H1 (cell line): ENCODE data around the gene OR8K1. TPM values are rescaled to one million over a fixed set of nuclear protein-coding genes. Genes with fewer than 3 reads are reported as not detected.

Experiments
- CTCF ChIA-PET: fragments of 300-600 bp; sonication (Branson Sonifier 250); formaldehyde crosslinking; loops from one replicate; lab custom pipeline; 2021; ENCODE audit not compliant: partially characterized antibody; lab: Charles Lee
- POLR2A ChIA-PET: fragments of 300-600 bp; sonication (Branson Sonifier 250); formaldehyde crosslinking; loops from one replicate; lab custom pipeline; 2021; ENCODE audit warnings: inconsistent platforms; ENCODE audit not compliant: partially characterized antibody; lab: Charles Lee
- DNase-seq, 2 experiments: peaks; one replicate each; pipeline versions ENCODE4 v3.0.0 to v3.0.0-alpha.2; 2010 to 2022; ENCODE audit warnings: low spot score in 2 of 2, low read depth in 1 of 2, mixed read lengths in 1 of 2
- FAIRE-seq: peaks from 2 replicates; lab custom pipeline; 2011; peaks lifted over from hg19 to GRCh38; lab: Jason Lieb, UNC
- H2AFZ ChIP-seq: 2 replicates; pipeline ENCODE4 v1.8.1; 2012; ENCODE audit warnings: low read length, inconsistent platforms
- H2AK5ac ChIP-seq: 2 replicates; pipeline ENCODE4 v1.6.1; 2013; ENCODE audit warnings: low read depth, low read length
- H2BK120ac ChIP-seq: replicated peaks from 2 replicates; pipeline ENCODE3; 2013; ENCODE audit warnings: low read depth, low read length, inconsistent platforms
- H2BK12ac ChIP-seq: 2 replicates; pipeline ENCODE4 v1.6.1; 2013; ENCODE audit warnings: low read depth, low read length
- H2BK15ac ChIP-seq: 2 replicates; pipeline ENCODE4 v1.6.1; 2013; ENCODE audit warnings: low read length
- H2BK20ac ChIP-seq: 2 replicates; pipeline ENCODE4 v1.6.1; 2013; ENCODE audit warnings: low read length
- H2BK5ac ChIP-seq: 2 replicates; pipeline ENCODE4 v1.6.1; 2013; ENCODE audit warnings: low read depth, low read length
- H3K14ac ChIP-seq: 2 replicates; pipeline ENCODE4 v1.6.1; 2013; ENCODE audit warnings: inconsistent platforms; ENCODE audit not compliant: insufficient read length
- H3K18ac ChIP-seq: 2 replicates; pipeline ENCODE4 v1.6.1; 2013; ENCODE audit warnings: low read length; ENCODE audit errors: extremely low read depth
- H3K23ac ChIP-seq: 2 replicates; pipeline ENCODE4 v1.6.1; 2013; ENCODE audit warnings: inconsistent platforms; ENCODE audit not compliant: insufficient read length
- H3K23me2 ChIP-seq: 2 replicates; pipeline ENCODE4 v1.6.1; 2013; ENCODE audit warnings: low read depth, low read length
- H3K27ac ChIP-seq: 2 replicates; pipeline ENCODE4 v1.6.1; 2011; ENCODE audit warnings: low read depth, low read length, inconsistent platforms
- H3K27me3 ChIP-seq, 4 experiments: replicated peaks in 1 of 4; 1 replicate in 1 of 4; 2 replicates in 3 of 4; pipeline versions ENCODE4 v1.6.1 to v1.8.1; 2011 to 2013; ENCODE audit warnings: low read length in 3 of 4, mild to moderate bottlenecking in 3 of 4, inconsistent platforms in 2 of 4, mixed read lengths in 2 of 4, moderate library complexity in 1 of 4; ENCODE audit not compliant: control insufficient read depth in 3 of 4, insufficient read depth in 3 of 4; ENCODE audit errors: extremely low read depth in 1 of 4
- H3K36me3 ChIP-seq, 4 experiments: 2 replicates each; pipeline versions ENCODE4 v1.6.1 to v1.8.1; 2011 to 2013; ENCODE audit warnings: mild to moderate bottlenecking in 4 of 4, low read length in 3 of 4, moderate library complexity in 2 of 4, control low read depth in 1 of 4, inconsistent platforms in 1 of 4; ENCODE audit not compliant: insufficient read depth in 4 of 4, control insufficient read depth in 2 of 4
- H3K4ac ChIP-seq: replicated peaks from 2 replicates; pipeline ENCODE3; 2013; ENCODE audit warnings: low read length, low read depth, mixed read lengths, inconsistent platforms; ENCODE audit not compliant: insufficient read length
- H3K4me1 ChIP-seq, 4 experiments: replicated peaks in 1 of 4; 1 replicate in 1 of 4; 2 replicates in 3 of 4; pipeline versions ENCODE4 v1.6.1 to v1.8.1; 2011 to 2013; ENCODE audit warnings: low read length in 3 of 4, inconsistent platforms in 2 of 4, mixed read lengths in 1 of 4; ENCODE audit not compliant: insufficient read depth in 4 of 4, control insufficient read depth in 3 of 4
- H3K4me2 ChIP-seq, 2 experiments: 2 replicates each; pipeline versions ENCODE4 v1.6.1 to v1.8.1; 2011 to 2013; ENCODE audit warnings: low read depth in 2 of 2, low read length in 2 of 2, control low read depth in 1 of 2, inconsistent platforms in 1 of 2, mild to moderate bottlenecking in 1 of 2; ENCODE audit not compliant: insufficient read depth in 1 of 2
- H3K4me3 ChIP-seq, 4 experiments: fragments of 200-600, 300-600 bp in 1 of 4; sonication (generic), shearing (Covaris generic), sonication (Bioruptor Twin) in 1 of 4; 2 replicates each; pipeline versions ENCODE4 v1.5.1 to v1.8.1; 2011 to 2016; ENCODE audit warnings: low read length in 4 of 4, low read depth in 3 of 4, control low read depth in 2 of 4, inconsistent platforms in 2 of 4, mild to moderate bottlenecking in 2 of 4, mixed read lengths in 1 of 4, moderate library complexity in 1 of 4; ENCODE audit not compliant: insufficient read depth in 2 of 4; ENCODE audit errors: extremely low read depth in 1 of 4
- H3K56ac ChIP-seq: replicated peaks from 2 replicates; pipeline ENCODE3; 2013; ENCODE audit warnings: low read depth, mild to moderate bottlenecking, mixed read lengths, low read length, inconsistent platforms; ENCODE audit not compliant: insufficient read length
- H3K79me1 ChIP-seq: 2 replicates; pipeline ENCODE4 v1.6.1; 2013; ENCODE audit warnings: low read depth, low read length, control low read depth
- H3K79me2 ChIP-seq, 2 experiments: 2 replicates each; pipeline versions ENCODE4 v1.6.1 to v1.8.1; 2012 to 2013; ENCODE audit warnings: low read length in 2 of 2, mild to moderate bottlenecking in 2 of 2, inconsistent platforms in 1 of 2; ENCODE audit not compliant: insufficient read depth in 2 of 2, control insufficient read depth in 1 of 2
- H3K9ac ChIP-seq, 4 experiments: replicated peaks in 1 of 4; 1 replicate in 1 of 4; 2 replicates in 3 of 4; pipeline versions ENCODE4 v1.6.1 to v1.8.1; 2011 to 2013; ENCODE audit warnings: low read depth in 3 of 4, low read length in 3 of 4, control low read depth in 2 of 4, mild to moderate bottlenecking in 2 of 4, moderate library complexity in 2 of 4, inconsistent platforms in 1 of 4; ENCODE audit errors: extremely low read depth in 1 of 4
- H3K9me3 ChIP-seq, 2 experiments: 2 replicates each; pipeline versions ENCODE4 v1.6.1 to v1.8.1; 2012 to 2013; ENCODE audit warnings: mild to moderate bottlenecking in 2 of 2, moderate library complexity in 2 of 2, control low read depth in 1 of 2, inconsistent platforms in 1 of 2, low read depth in 1 of 2, low read length in 1 of 2, mixed read lengths in 1 of 2; ENCODE audit not compliant: insufficient read depth in 2 of 2
- H4K20me1 ChIP-seq, 2 experiments: replicated peaks in 1 of 2; 2 replicates each; pipeline versions ENCODE3 to v1.8.1; 2011 to 2013; ENCODE audit warnings: inconsistent platforms in 2 of 2, low read length in 2 of 2, mild to moderate bottlenecking in 1 of 2; ENCODE audit not compliant: insufficient read depth in 2 of 2, control insufficient read depth in 1 of 2
- H4K5ac ChIP-seq: 2 replicates; pipeline ENCODE4 v1.6.1; 2013; ENCODE audit warnings: low read length, low read depth, mixed read lengths, inconsistent platforms; ENCODE audit not compliant: insufficient read length
- H4K8ac ChIP-seq: 2 replicates; pipeline ENCODE4 v1.8.0; 2013; ENCODE audit warnings: mild to moderate bottlenecking, moderate library complexity, low read length, inconsistent platforms; ENCODE audit not compliant: insufficient read depth; ENCODE audit errors: extremely low read depth
- H4K91ac ChIP-seq: replicated peaks from 2 replicates; pipeline ENCODE3; 2013; ENCODE audit warnings: low read length, mixed read lengths, inconsistent platforms; ENCODE audit not compliant: insufficient read length
- BACH1 ChIP-seq: IDR thresholded peaks from 2 replicates; pipeline ENCODE4 v1.6.1; 2012; ENCODE audit warnings: low read length, improper control_type of control experiment
- BCL11A ChIP-seq, 2 experiments: IDR thresholded peaks; one replicate each; pipeline ENCODE4 v1.6.1; 2011; ENCODE audit warnings: low read depth in 2 of 2, low read length in 2 of 2, mild to moderate bottlenecking in 2 of 2
- CBX8 ChIP-seq: fragments of 300-800, 300-1000 bp; sonication (generic); IDR thresholded peaks from 2 replicates; pipeline ENCODE4 v1.7.1; 2016; ENCODE audit warnings: low read depth, low read length, borderline replicate concordance
- CTBP2 ChIP-seq: IDR thresholded peaks from 2 replicates; pipeline ENCODE4 v1.7.0; 2011; ENCODE audit warnings: borderline replicate concordance, mild to moderate bottlenecking, moderate library complexity, mixed read lengths, low read length; ENCODE audit not compliant: insufficient read depth, insufficient read length
- JUND ChIP-seq: IDR thresholded peaks from 2 replicates; pipeline ENCODE4 v1.6.1; 2011; ENCODE audit warnings: mild to moderate bottlenecking, improper control_type of control experiment, low read length
- KDM5A ChIP-seq: fragments of 200-600 bp; IDR thresholded peaks from 2 replicates; pipeline ENCODE4 v1.7.1; 2012; ENCODE audit warnings: mild to moderate bottlenecking, low read length, inconsistent platforms, mixed read lengths
- TBP ChIP-seq: IDR thresholded peaks from 2 replicates; pipeline ENCODE4 v1.6.1; 2011; ENCODE audit warnings: low read depth, low read length, improper control_type of control experiment
- TEAD4 ChIP-seq: IDR thresholded peaks from 2 replicates; pipeline ENCODE4 v1.6.1; 2012; ENCODE audit warnings: low read depth, low read length, inconsistent platforms, mixed read lengths
- WGBS, 2 experiments: shearing (Covaris generic) in 1 of 2; methylation state at CpG; one replicate each; pipeline versions ENCODE4 v1.1.6 to v1.1.7; 2013 to 2015; ENCODE audit warnings: low lambda C conversion rate in 2 of 2, mixed read lengths in 2 of 2, inconsistent platforms in 1 of 2, low coverage in 1 of 2, missing lambda C conversion rate in 1 of 2; ENCODE audit not compliant: insufficient replicate concordance in 2 of 2, insufficient coverage in 1 of 2, insufficient read length in 1 of 2; ENCODE audit errors: extremely low coverage in 1 of 2, missing lambda C conversion rate in 1 of 2; 5-methylcytosine and 5-hydroxymethylcytosine counted together
- polyA plus RNA-seq, 7 experiments: library from polyadenylated mRNA; depleted of rRNA in 3 of 7; stranded (reverse) in 5 of 7; unstranded in 2 of 7; fragments of >200 nt in 5 of 7; fragments of 200-250 nt in 2 of 7; gene quantifications; 1 replicate in 5 of 7; 2 replicates in 1 of 7; 4 replicates in 1 of 7; pipeline versions ENCODE4 v1.2.1 to v1.2.3, GENCODE V29; 2011 to 2013; ENCODE audit warnings: missing spikeins in 2 of 7, mixed read lengths in 2 of 7
- total RNA-seq: library from RNA; stranded (reverse); fragmentation: NEBNext Ultra II Directional; extraction: Animal tissue kit (Norgen Biotek cat#: 25700); gene quantifications from 2 replicates; pipeline ENCODE4 v1.2.1, GENCODE V29; 2021

Gene OR8K1
- total and polyA plus RNA-seq, 2 of the 8 experiments (the other 6 are each of a cell fraction or from before 2014, with no cell fraction given), result not detected

DNA sequence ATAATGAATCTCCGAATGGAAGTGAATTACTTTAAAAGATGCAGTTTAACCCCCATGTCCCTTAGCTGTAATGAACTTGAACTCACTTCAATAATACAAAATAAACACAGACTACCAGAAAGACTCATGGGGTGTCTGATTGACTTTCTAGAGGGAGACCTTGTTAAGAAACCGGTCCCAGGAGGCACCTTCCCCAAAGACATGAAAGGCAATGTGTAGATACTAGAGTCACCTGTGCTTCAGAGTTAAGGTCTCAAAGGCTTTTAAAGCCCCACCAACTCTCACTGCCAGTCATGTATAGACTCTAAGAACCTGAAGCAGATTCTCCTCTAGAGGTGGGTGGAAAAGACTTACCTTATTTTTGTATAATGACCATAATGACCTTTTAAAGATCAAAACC is 8.2 kb downstream of the OR8K1 start, which contains the start of gene OR8J1:
TSS of gene OR8J1 (plus strand) at position 301 of the 400 bp plus-strand sequence. CDS start 5,956 bp downstream, outside the sequence.
- WGBS, 2 experiments, result 87% methylated on average over 2 of the region's 2 CpGs; no CpG with 5 or more reads in 1 of the 2 experiments
- H3K9me3 ChIP-seq, result no peaks in the 10 kb centered on the region
- no peak within 1 kb of the TSS for H3K4me3 ChIP-seq
- DNase-seq, result no peak
- no peak for FAIRE-seq
- no peak within 1 kb of the TSS for H2BK15ac ChIP-seq
- H3K27me3 ChIP-seq, result no peaks in the 10 kb centered on the region
- H3K23ac ChIP-seq, result no peak within 1 kb of the TSS
- no peak within 1 kb of the TSS for H2BK120ac ChIP-seq
- H3K36me3 ChIP-seq, result no peaks in the 10 kb centered on the region
- no peak within 1 kb of the TSS for H3K4ac ChIP-seq
- H3K4me2 ChIP-seq, result no peak within 1 kb of the TSS
- no peak within 1 kb of the TSS for H4K8ac ChIP-seq
- H3K56ac ChIP-seq, result no peak within 1 kb of the TSS
- ChIA-PET POLR2A (no interaction called here), CTCF (no interaction called here)
- H2BK5ac ChIP-seq, result no peak within 1 kb of the TSS
- H4K5ac ChIP-seq, result no peak within 1 kb of the TSS
- TF ChIP-seq BCL11A (IDR thresholded peaks at IDR 0.05; ENCODE audit: low read depth in 2 of 2, low read length in 2 of 2) (no peak), CBX8 (no peak), CTBP2 (no peak), JUND (no peak), TEAD4 (no peak), TBP (no peak), BACH1 (no peak), KDM5A (no peak)
- no peaks in the 10 kb centered on the region for H3K79me2 ChIP-seq
- H2BK20ac ChIP-seq, result no peak within 1 kb of the TSS
- no peaks in the 10 kb centered on the region for H3K23me2 ChIP-seq
- no peak within 1 kb of the TSS for H3K27ac ChIP-seq
- H4K91ac ChIP-seq, result no peak within 1 kb of the TSS
- no peaks in the 10 kb centered on the region for H3K4me1 ChIP-seq
- no peak within 1 kb of the TSS for H3K9ac ChIP-seq
- no peak within 1 kb of the TSS for H3K14ac ChIP-seq
- no peak within 1 kb of the TSS for H2AFZ ChIP-seq
- no peak within 1 kb of the TSS for H3K18ac ChIP-seq
- no peak within 1 kb of the TSS for H2AK5ac ChIP-seq
- H3K79me1 ChIP-seq, result no peaks in the 10 kb centered on the region
- H4K20me1 ChIP-seq, result no peaks in the 10 kb centered on the region
- no peak within 1 kb of the TSS for H2BK12ac ChIP-seq
